IMR-90 (cell line): ENCODE measurements around the gene DGKD. TPM values are rescaled to one million over a fixed set of nuclear protein-coding genes. Genes with fewer than 3 reads are reported as not detected.

ENCODE experiments used
- ATAC-seq: fragments of 200-7000 bp; cut with Tn5 transposase; 2 replicates; pipeline ENCODE4 v1.9.1; 2020; ENCODE audit warnings: low read depth, mild to moderate bottlenecking, moderate library complexity
- BruUV-seq: library from RNA; stranded (reverse); fragments of 400-500 nt; replicated peaks from 2 replicates; lab custom pipeline; 2021; lab: Mats Ljungman, UMichigan
- CTCF ChIA-PET: fragments of 300-600 bp; formaldehyde crosslinking; extraction: SDS; loops from one replicate; lab custom pipeline; 2021; ENCODE audit warnings: antibody characterized with exemption; lab: Yijun Ruan, JAX
- POLR2A ChIA-PET: fragments of 300-600 bp; sonication (Branson Sonifier 250); formaldehyde crosslinking; loops from one replicate; lab custom pipeline; 2022; ENCODE audit warnings: antibody characterized with exemption; ENCODE audit not compliant: unreplicated experiment; lab: Charles Lee
- DNase-seq: peaks from one replicate; pipeline ENCODE4 v3.0.0; 2013
- H2AFZ ChIP-seq: replicated peaks from 2 replicates; pipeline ENCODE3; 2013; ENCODE audit warnings: low read length, mild to moderate bottlenecking; ENCODE audit not compliant: poor library complexity
- H2AK5ac ChIP-seq: 2 replicates; pipeline ENCODE4 v1.6.1; 2013; ENCODE audit warnings: low read depth, low read length, inconsistent platforms
- H2AK9ac ChIP-seq: replicated peaks from 2 replicates; pipeline ENCODE3; 2013; ENCODE audit warnings: mild to moderate bottlenecking, low read depth, low read length, moderate library complexity; ENCODE audit not compliant: poor library complexity
- H2BK120ac ChIP-seq: 2 replicates; pipeline ENCODE4 v1.6.1; 2013; ENCODE audit warnings: low read depth, low read length, inconsistent platforms
- H2BK15ac ChIP-seq: 3 replicates; pipeline ENCODE4 v1.6.1; 2013; ENCODE audit warnings: low read depth, low read length, inconsistent platforms
- H2BK20ac ChIP-seq: 2 replicates; pipeline ENCODE4 v1.6.1; 2013; ENCODE audit warnings: low read depth, mild to moderate bottlenecking, inconsistent platforms, low read length, moderate library complexity
- H2BK5ac ChIP-seq: 2 replicates; pipeline ENCODE4 v1.6.1; 2013; ENCODE audit warnings: mild to moderate bottlenecking, low read depth, low read length, inconsistent platforms; ENCODE audit not compliant: poor library complexity, severe bottlenecking
- H3K14ac ChIP-seq: replicated peaks from 2 replicates; pipeline ENCODE4 v1.6.1; 2013; ENCODE audit warnings: low read depth, low read length, inconsistent platforms
- H3K18ac ChIP-seq: 2 replicates; pipeline ENCODE4 v1.6.1; 2013; ENCODE audit warnings: low read depth, low read length, control low read depth
- H3K23ac ChIP-seq: 2 replicates; pipeline ENCODE4 v1.6.1; 2013; ENCODE audit warnings: low read depth, low read length, inconsistent platforms
- H3K27ac ChIP-seq: 2 replicates; pipeline ENCODE4 v1.5.1; 2013; ENCODE audit warnings: mild to moderate bottlenecking, control low read depth, low read length; ENCODE audit not compliant: insufficient read depth
- H3K27me3 ChIP-seq: 2 replicates; pipeline ENCODE4 v1.6.1; 2013; ENCODE audit warnings: low read length; ENCODE audit not compliant: control insufficient read depth, insufficient read depth
- H3K36me3 ChIP-seq: 2 replicates; pipeline ENCODE4 v1.6.1; 2013; ENCODE audit warnings: low read length, mixed read lengths; ENCODE audit not compliant: control insufficient read depth, insufficient read depth
- H3K4ac ChIP-seq: 2 replicates; pipeline ENCODE4 v1.6.1; 2013; ENCODE audit warnings: low read depth, low read length, inconsistent platforms
- H3K4me1 ChIP-seq: 2 replicates; pipeline ENCODE4 v1.6.1; 2013; ENCODE audit warnings: low read length, mixed read lengths; ENCODE audit not compliant: control insufficient read depth, insufficient read depth
- H3K4me2 ChIP-seq: 2 replicates; pipeline ENCODE4 v1.6.1; 2013; ENCODE audit warnings: low read depth, mild to moderate bottlenecking, control low read depth, low read length, moderate library complexity
- H3K4me3 ChIP-seq: 2 replicates; pipeline ENCODE4 v1.5.1; 2013; ENCODE audit warnings: low read depth, mild to moderate bottlenecking, control low read depth, low read length, moderate library complexity; ENCODE audit not compliant: insufficient read depth
- H3K56ac ChIP-seq: 2 replicates; pipeline ENCODE4 v1.6.1; 2013; ENCODE audit warnings: low read length, inconsistent platforms; ENCODE audit not compliant: insufficient read depth; ENCODE audit errors: extremely low read depth
- H3K79me1 ChIP-seq, 2 experiments: 2 replicates each; pipeline ENCODE4 v1.6.1; 2013; ENCODE audit warnings: low read length in 2 of 2, inconsistent platforms in 1 of 2, low read depth in 1 of 2
- H3K9ac ChIP-seq: 2 replicates; pipeline ENCODE4 v1.6.1; 2013; ENCODE audit warnings: low read depth, low read length, control low read depth
- H3K9me1 ChIP-seq: 2 replicates; pipeline ENCODE4 v1.6.1; 2013; ENCODE audit warnings: low read length, inconsistent platforms; ENCODE audit not compliant: insufficient read depth
- H3K9me3 ChIP-seq: 2 replicates; pipeline ENCODE4 v1.6.1; 2013; ENCODE audit warnings: low read length; ENCODE audit not compliant: control insufficient read depth, insufficient read depth
- H4K20me1 ChIP-seq: 2 replicates; pipeline ENCODE4 v1.6.1; 2013; ENCODE audit warnings: low read length, inconsistent platforms; ENCODE audit not compliant: insufficient read depth
- H4K5ac ChIP-seq: 2 replicates; pipeline ENCODE4 v1.6.1; 2013; ENCODE audit warnings: mild to moderate bottlenecking, low read depth, low read length, control low read depth
- H4K8ac ChIP-seq, 2 experiments: 2 replicates each; pipeline ENCODE4 v1.6.1; 2013; ENCODE audit warnings: low read depth in 2 of 2, low read length in 2 of 2, control low read depth in 1 of 2, inconsistent platforms in 1 of 2
- H4K91ac ChIP-seq: 2 replicates; pipeline ENCODE4 v1.6.1; 2013; ENCODE audit warnings: low read depth, low read length, inconsistent platforms; ENCODE audit not compliant: insufficient read depth
- BHLHE40 ChIP-seq: fragments of 150-350 bp; IDR thresholded peaks from 2 replicates; pipeline ENCODE4 v1.6.1; 2016; ENCODE audit warnings: mild to moderate bottlenecking, low read depth, low read length
- CEBPB ChIP-seq: IDR thresholded peaks from 2 replicates; pipeline ENCODE4 v1.6.1; 2012; ENCODE audit warnings: low read depth, low read length, improper control_type of control experiment
- CTCF ChIP-seq: conservative IDR thresholded peaks from 2 replicates; pipeline ENCODE4 v1.5.1; 2012; ENCODE audit warnings: mild to moderate bottlenecking, low read depth, low read length, improper control_type of control experiment
- ELK1 ChIP-seq: fragments of 150-350 bp; IDR thresholded peaks from 2 replicates; pipeline ENCODE4 v1.6.1; 2016; ENCODE audit warnings: low read depth, mild to moderate bottlenecking, low read length, moderate library complexity, borderline replicate concordance
- FOS ChIP-seq: fragments of 150-350 bp; IDR thresholded peaks from 2 replicates; pipeline ENCODE4 v1.6.1; 2016; ENCODE audit warnings: low read depth, low read length
- NFE2L2 ChIP-seq: fragments of 150-350 bp; IDR thresholded peaks from 2 replicates; pipeline ENCODE4 v1.6.1; 2016; ENCODE audit warnings: low read depth, mild to moderate bottlenecking, low read length
- RCOR1 ChIP-seq: IDR thresholded peaks from 2 replicates; pipeline ENCODE4 v1.6.1; 2012; ENCODE audit warnings: mild to moderate bottlenecking, low read length, improper control_type of control experiment; ENCODE audit not compliant: insufficient replicate concordance
- SMC3 ChIP-seq: fragments of 150-350 bp; IDR thresholded peaks from 2 replicates; pipeline ENCODE4 v1.6.1; 2016; ENCODE audit warnings: low read depth, mild to moderate bottlenecking, antibody characterized with exemption, low read length, moderate library complexity
- USF2 ChIP-seq: fragments of 150-350 bp; IDR thresholded peaks from 2 replicates; pipeline ENCODE4 v1.6.1; 2017; ENCODE audit warnings: mild to moderate bottlenecking, antibody characterized with exemption, low read length, low read depth
- WGBS, 2 experiments: methylation state at CpG; one replicate each; pipeline versions ENCODE4 v1.1.5 to v1.1.7; 2013; ENCODE audit warnings: missing lambda C conversion rate in 2 of 2; ENCODE audit not compliant: insufficient read length in 1 of 2; ENCODE audit errors: extremely low coverage in 2 of 2; 5-methylcytosine and 5-hydroxymethylcytosine counted together
- dilution Hi-C: fragments of 300-500 bp; cut with HindIII; formaldehyde crosslinking; loops from one replicate; pipeline ENCODE4 v1.14.3; 2018; ENCODE audit warnings: low sequenced_read_pairs; ENCODE audit not compliant: unreplicated experiment
- in situ Hi-C: fragments of 300-500 bp; cut with MboI; formaldehyde crosslinking; loops from 3 replicates; pipeline ENCODE4 v1.14.3; 2019; ENCODE audit warnings: low sequenced_read_pairs, inconsistent platforms, mixed read lengths
- intact Hi-C: fragments of 100-400 bp; cut with micrococcal nuclease; formaldehyde crosslinking; loops from 2 replicates; pipeline ENCODE4 v1.10.0; 2022
- polyA plus RNA-seq, 3 experiments: library from polyadenylated mRNA; depleted of rRNA; stranded (reverse); fragments of >200 nt; gene quantifications; 2 replicates each; pipeline ENCODE4 v1.2.3, GENCODE V29; 2012; ENCODE audit warnings: low replicate concordance in 1 of 3
- total RNA-seq: library from RNA; depleted of rRNA; stranded (reverse); fragments of >200 nt; gene quantifications from 2 replicates; pipeline ENCODE4 v1.2.3, GENCODE V29; 2012

DGKD gene
- total and polyA plus RNA-seq, 2 of the 4 experiments (the other 2 are of a cell fraction): 6.5 to 10.1 TPM

- H3K9ac ChIP-seq: no peak overlapping the region
- H2BK120ac ChIP-seq: no peak overlapping the region
- CTCF ChIA-PET: no interaction called here
- no peak overlapping the region for H3K18ac ChIP-seq
- DNase-seq (no peak), ATAC-seq (no peak)
- dilution Hi-C loops: no loop called here
- H3K23ac ChIP-seq: no peak overlapping the region
- no TSS peak for BruUV-seq
- POLR2A ChIA-PET: no interaction called here
- no peaks in the 10 kb centered on the region for H3K9me3 ChIP-seq
- 100% methylated on average over 1 of the region's 4 CpGs; no CpG with 5 or more reads in 1 of the 2 experiments for WGBS, 2 experiments
- no peak overlapping the region for H3K56ac ChIP-seq
- no peak overlapping the region for H4K5ac ChIP-seq
- H3K27ac ChIP-seq: no peak overlapping the region
- H2AK5ac ChIP-seq: no peak overlapping the region
- no peak overlapping the region for H3K4me3 ChIP-seq
- no peak overlapping the region for H2AFZ ChIP-seq
- H3K27me3 ChIP-seq: peaks cover 13% of the 10 kb centered on the region
- H4K91ac ChIP-seq: no peak overlapping the region
- H3K4me2 ChIP-seq: no peak overlapping the region
- H2BK20ac ChIP-seq: no peak overlapping the region
- no peak overlapping the region for H3K4ac ChIP-seq
- no peaks in the 10 kb centered on the region for H3K36me3 ChIP-seq
- H3K9me1 ChIP-seq: no peaks in the 10 kb centered on the region
- no peak overlapping the region for H3K14ac ChIP-seq
- H2BK5ac ChIP-seq: no peak overlapping the region
- H2AK9ac ChIP-seq: no peak overlapping the region
- intact Hi-C loops: no loop called here
- no peaks in the 10 kb centered on the region for H4K20me1 ChIP-seq
- H4K8ac ChIP-seq: no peak overlapping the region
- H3K4me1 ChIP-seq: no peaks in the 10 kb centered on the region
- no peak overlapping the region for H2BK15ac ChIP-seq
- in situ Hi-C loops: no loop called here
- no peak for TF ChIP-seq RCOR1
- no peak for TF ChIP-seq NFE2L2
- no peak for TF ChIP-seq ELK1
- TF ChIP-seq CEBPB: no peak
- TF ChIP-seq USF2: no peak
- TF ChIP-seq FOS: no peak
- TF ChIP-seq SMC3: no peak
- TF ChIP-seq BHLHE40: no peak
- no peak for TF ChIP-seq CTCF
- no peaks in the 10 kb centered on the region for H3K79me1 ChIP-seq
Measured at GRCh38 chr2:233325256-233325655, 29.0 kb upstream of the DGKD start.
